H1 (cell line): ENCODE measurements around the gene GCK. TPM values are rescaled to one million over a fixed set of nuclear protein-coding genes. Genes with fewer than 3 reads are reported as not detected.

Experiments used
- CHD7 ChIP-seq: fragments of 300-600 bp; sonication (generic); IDR thresholded peaks from 2 replicates; pipeline ENCODE4 v1.7.1; 2012; ENCODE audit warnings: low read length, moderate library complexity, mild to moderate bottlenecking, inconsistent platforms; ENCODE audit not compliant: insufficient replicate concordance
- EZH2 ChIP-seq: fragments of 200-600 bp; sonication (generic); IDR thresholded peaks from 2 replicates; pipeline ENCODE4 v1.7.1; 2012; ENCODE audit warnings: low read depth, mild to moderate bottlenecking, moderate library complexity, low read length, inconsistent platforms; ENCODE audit not compliant: severe bottlenecking
- SAP30 ChIP-seq: fragments of 300-600 bp; sonication (generic); IDR thresholded peaks from 2 replicates; pipeline ENCODE4 v1.7.1; 2012; ENCODE audit warnings: low read length, moderate library complexity, mild to moderate bottlenecking, inconsistent platforms; ENCODE audit not compliant: insufficient read depth, insufficient replicate concordance
- polyA plus RNA-seq, 7 experiments: library from polyadenylated mRNA; depleted of rRNA in 3 of 7; stranded (reverse) in 5 of 7; unstranded in 2 of 7; fragments of >200 nt in 5 of 7; fragments of 200-250 nt in 2 of 7; gene quantifications; 1 replicate in 5 of 7; 2 replicates in 1 of 7; 4 replicates in 1 of 7; pipeline versions ENCODE4 v1.2.1 to v1.2.3, GENCODE V29; 2011 to 2013; ENCODE audit warnings: missing spikeins in 2 of 7, mixed read lengths in 2 of 7
- total RNA-seq: library from RNA; stranded (reverse); fragmentation: NEBNext Ultra II Directional; extraction: Animal tissue kit (Norgen Biotek cat#: 25700); gene quantifications from 2 replicates; pipeline ENCODE4 v1.2.1, GENCODE V29; 2021

GCK gene
- total and polyA plus RNA-seq, 2 of the 8 experiments (the other 6 are each of a cell fraction or from before 2014, with no cell fraction given) = 2.4 to 4.9 TPM

DNA sequence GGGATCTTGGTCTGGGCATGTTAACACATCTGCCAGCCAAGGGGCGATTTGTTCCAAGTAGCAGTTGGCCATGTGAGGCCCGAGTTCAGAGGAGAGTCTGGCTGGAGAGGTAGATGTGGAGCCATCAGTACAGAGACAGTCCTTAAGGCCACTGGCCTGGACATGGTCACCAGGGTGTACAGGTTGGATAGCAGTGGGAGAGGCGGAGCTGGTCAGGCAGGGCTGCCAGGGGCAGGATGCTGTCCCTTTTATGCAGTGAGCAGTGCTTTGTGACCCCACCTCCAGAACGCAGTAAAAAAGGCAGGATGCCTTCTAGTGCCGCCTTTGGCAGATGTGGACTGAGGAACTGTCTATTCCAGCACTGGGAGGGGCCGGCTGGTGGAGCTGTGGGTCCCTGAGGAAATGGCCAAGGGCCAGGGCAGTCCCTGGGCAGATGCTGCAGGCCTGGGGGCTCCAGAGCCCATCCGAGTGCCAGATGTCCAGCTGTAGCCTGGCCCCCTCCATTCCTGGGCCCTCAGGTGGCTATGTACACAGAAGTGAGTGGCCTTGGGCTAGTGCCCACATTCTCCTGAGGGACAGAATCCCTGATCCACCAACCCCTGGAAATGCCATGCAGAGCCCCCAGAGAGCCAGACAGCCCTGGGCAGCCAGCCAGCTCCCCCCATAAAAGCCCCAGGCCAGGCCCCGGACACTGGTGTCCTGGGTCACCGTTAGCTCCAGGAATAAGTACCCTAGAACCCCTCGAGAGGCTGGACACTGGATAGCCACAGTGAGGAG, 31.0 kb downstream of the GCK start (continued):
- TF ChIP-seq CHD7 (no peak), EZH2 (no peak), SAP30 (no peak)
